Measurements from ENCODE around the gene MAML3.

Gene MAML3

DNA sequence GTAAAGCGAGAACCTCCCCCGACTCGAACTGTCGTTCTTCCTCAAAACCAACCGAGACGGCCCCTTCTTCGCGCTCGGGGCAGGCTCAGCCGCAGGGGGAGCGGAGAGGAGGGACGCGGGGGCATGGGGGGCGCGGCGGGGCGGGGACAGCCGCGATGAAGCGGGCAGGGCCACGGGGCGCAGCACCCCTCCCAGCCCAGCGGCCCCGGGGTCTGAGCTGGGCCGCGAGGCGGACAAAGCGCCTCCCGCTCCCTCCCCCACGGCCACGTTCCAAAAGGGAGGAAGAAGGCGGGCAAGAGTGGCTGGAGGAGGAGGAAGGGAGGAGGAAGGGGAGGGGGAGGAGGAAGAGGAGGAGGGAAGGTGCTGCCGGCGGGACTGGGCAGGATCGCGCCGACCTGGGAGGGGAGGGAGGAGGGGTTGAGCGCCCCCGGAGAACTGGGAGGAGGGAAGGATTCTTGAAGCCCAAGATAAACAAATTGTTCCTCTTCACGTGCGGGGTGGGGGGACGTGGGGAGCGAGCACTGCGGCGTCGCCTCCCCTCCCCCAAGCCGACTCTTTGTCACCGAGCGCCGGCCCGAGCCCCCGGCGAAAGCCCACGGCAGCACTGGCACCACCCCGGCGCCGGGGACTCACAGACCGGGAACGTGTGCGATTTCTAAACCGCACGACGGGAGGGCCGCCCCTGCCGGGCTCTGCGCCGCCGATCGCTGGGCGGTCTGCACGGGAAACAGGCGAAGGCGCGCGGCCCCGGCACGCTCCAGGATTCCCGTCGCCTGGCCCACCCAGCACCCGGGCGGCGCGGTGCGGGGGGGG is 2.9 kb downstream of the MAML3 start:
- Mint-ChIP-seq H3K4me1 (ENCODE audit: low read depth) (peaks cover 30% of the 10 kb centered on the region), H3K27me3 (ENCODE audit: low read depth) (peaks cover 42% of the 10 kb centered on the region), H3K27ac (peak overlapping the region; percentile 93), H3K4me3 (peak overlapping the region; percentile 95), H3K36me3 (ENCODE audit: low read depth) (no peaks in the 10 kb centered on the region), H3K9me3 (no peaks in the 10 kb centered on the region)
- peak; percentile 73 for DNase-seq (ENCODE audit: low spot score)

GRCh38 chr4:140150636-140150885 is 3.4 kb downstream of the MAML3 start:
- H3K27ac Mint-ChIP-seq = peak overlapping the region; percentile 93

DNA sequence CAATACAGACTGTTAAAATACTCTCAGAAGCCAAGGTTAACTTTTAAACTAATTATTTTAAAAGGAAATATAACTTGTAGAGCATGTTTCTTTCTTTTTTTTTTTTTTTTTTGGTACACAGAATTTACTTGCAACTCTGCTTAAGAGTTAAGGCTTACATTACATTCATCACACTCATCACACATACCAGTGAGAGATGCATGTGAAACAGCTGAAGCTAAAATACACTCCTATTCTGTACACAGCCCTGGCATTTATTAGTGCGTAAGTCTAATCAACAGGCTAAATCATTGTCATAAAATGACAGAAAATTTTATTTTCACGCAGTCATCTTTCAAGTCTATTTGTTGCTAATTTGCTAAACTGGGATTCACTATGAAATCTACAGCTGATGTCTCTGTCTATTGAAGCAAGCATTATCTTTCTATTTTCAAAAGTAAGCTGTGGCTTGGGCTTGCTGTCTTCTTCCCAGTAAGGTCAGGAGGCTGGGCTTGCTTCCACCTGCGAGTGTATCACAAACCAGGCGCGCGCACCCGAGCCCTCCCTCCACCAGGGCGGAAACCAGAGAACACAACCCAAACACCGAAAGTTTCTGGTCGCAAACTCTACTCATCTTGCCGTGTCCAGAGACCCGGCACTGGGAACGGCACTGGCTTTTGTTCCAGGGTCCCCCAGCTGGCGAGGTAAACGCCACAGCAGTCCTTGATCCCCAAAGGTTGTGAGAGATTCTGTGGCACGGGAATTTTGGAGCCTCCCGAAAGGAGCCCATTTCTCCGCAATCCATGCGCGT is 3.9 kb downstream of the MAML3 start:
- Mint-ChIP-seq H3K27me3 (ENCODE audit: low read depth) (peaks cover 42% of the 10 kb centered on the region), H3K9me3 (no peaks in the 10 kb centered on the region), H3K27ac (peak overlapping the region; percentile 93), H3K4me3 (peak overlapping the region; percentile 95), H3K36me3 (ENCODE audit: low read depth) (no peaks in the 10 kb centered on the region), H3K4me1 (ENCODE audit: low read depth) (peaks cover 30% of the 10 kb centered on the region)
- peak; percentile 64 for DNase-seq (ENCODE audit: low spot score)

More at GRCh38 chr4:140150636-140150885, 3.4 kb downstream of the MAML3 start:
- Mint-ChIP-seq H3K4me1 (ENCODE audit: low read depth) (peaks cover 30% of the 10 kb centered on the region), H3K36me3 (ENCODE audit: low read depth) (no peaks in the 10 kb centered on the region), H3K9me3 (no peaks in the 10 kb centered on the region), H3K27me3 (ENCODE audit: low read depth) (peaks cover 42% of the 10 kb centered on the region), H3K4me3 (peak overlapping the region; percentile 95)
- DNase-seq (ENCODE audit: low spot score) = no peak

- Mint-ChIP-seq H3K4me3 (no peak overlapping the region), H3K36me3 (ENCODE audit: low read depth) (no peaks in the 10 kb centered on the region), H3K9me3 (no peaks in the 10 kb centered on the region), H3K27ac (no peak overlapping the region), H3K27me3 (ENCODE audit: low read depth) (peaks cover 48% of the 10 kb centered on the region), H3K4me1 (ENCODE audit: low read depth) (peaks cover 29% of the 10 kb centered on the region)
- no peak for DNase-seq (ENCODE audit: low spot score)
These were observed 9.9 kb downstream of the MAML3 start for GRCh38 chr4:140144050-140144449.

- Mint-ChIP-seq H3K36me3 (ENCODE audit: low read depth) (no peaks in the 10 kb centered on the region), H3K27ac (no peak overlapping the region), H3K9me3 (no peaks in the 10 kb centered on the region), H3K27me3 (ENCODE audit: low read depth) (peaks cover 40% of the 10 kb centered on the region), H3K4me1 (ENCODE audit: low read depth) (peaks cover 35% of the 10 kb centered on the region), H3K4me3 (no peak overlapping the region)
- no peak for DNase-seq (ENCODE audit: low spot score)
These were observed 12.7 kb downstream of the MAML3 start for GRCh38 chr4:140141210-140141835.

GRCh38 chr4:140140566-140140965 is 13.4 kb downstream of the MAML3 start:
- H3K27me3 Mint-ChIP-seq (ENCODE audit: low read depth) = peaks cover 40% of the 10 kb centered on the region
- no peak for DNase-seq (ENCODE audit: low spot score)
- H3K4me1 Mint-ChIP-seq (ENCODE audit: low read depth) = peaks cover 38% of the 10 kb centered on the region
- no peak overlapping the region for H3K4me3 Mint-ChIP-seq
- H3K27ac Mint-ChIP-seq = no peak overlapping the region
- H3K9me3 Mint-ChIP-seq = no peaks in the 10 kb centered on the region
- no peaks in the 10 kb centered on the region for H3K36me3 Mint-ChIP-seq (ENCODE audit: low read depth)

DNA sequence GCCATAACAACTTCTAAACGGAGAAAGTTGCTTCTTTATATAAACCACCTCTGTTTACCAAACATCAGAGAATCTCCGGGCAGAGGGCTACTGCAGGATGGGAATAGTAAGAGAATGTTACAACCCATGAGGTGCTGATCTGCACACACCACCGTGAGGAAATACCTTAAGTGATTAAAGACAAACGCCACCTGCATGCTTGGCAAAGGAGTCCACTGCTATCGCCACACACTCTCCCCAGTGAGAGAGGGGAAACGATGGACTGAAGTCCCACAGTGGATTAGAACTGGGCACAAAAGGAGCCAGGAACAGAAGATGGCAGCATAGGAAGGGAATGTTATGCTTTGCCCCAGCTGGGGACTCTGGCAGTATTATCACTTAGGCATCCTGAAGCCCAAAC is 15.6 kb downstream of the MAML3 start:
- Mint-ChIP-seq H3K27ac (no peak overlapping the region), H3K4me3 (no peak overlapping the region), H3K4me1 (ENCODE audit: low read depth) (peaks cover 28% of the 10 kb centered on the region), H3K9me3 (no peaks in the 10 kb centered on the region), H3K27me3 (ENCODE audit: low read depth) (peaks cover 41% of the 10 kb centered on the region), H3K36me3 (ENCODE audit: low read depth) (no peaks in the 10 kb centered on the region)
- DNase-seq (ENCODE audit: low spot score) = no peak

- Mint-ChIP-seq H3K27ac (no peak overlapping the region), H3K9me3 (no peaks in the 10 kb centered on the region), H3K4me3 (no peak overlapping the region), H3K4me1 (ENCODE audit: low read depth) (peaks cover 25% of the 10 kb centered on the region), H3K36me3 (ENCODE audit: low read depth) (no peaks in the 10 kb centered on the region), H3K27me3 (ENCODE audit: low read depth) (peaks cover 37% of the 10 kb centered on the region)
- no peak for DNase-seq (ENCODE audit: low spot score)
These were observed 16.3 kb downstream of the MAML3 start for GRCh38 chr4:140137671-140138070.

DNA sequence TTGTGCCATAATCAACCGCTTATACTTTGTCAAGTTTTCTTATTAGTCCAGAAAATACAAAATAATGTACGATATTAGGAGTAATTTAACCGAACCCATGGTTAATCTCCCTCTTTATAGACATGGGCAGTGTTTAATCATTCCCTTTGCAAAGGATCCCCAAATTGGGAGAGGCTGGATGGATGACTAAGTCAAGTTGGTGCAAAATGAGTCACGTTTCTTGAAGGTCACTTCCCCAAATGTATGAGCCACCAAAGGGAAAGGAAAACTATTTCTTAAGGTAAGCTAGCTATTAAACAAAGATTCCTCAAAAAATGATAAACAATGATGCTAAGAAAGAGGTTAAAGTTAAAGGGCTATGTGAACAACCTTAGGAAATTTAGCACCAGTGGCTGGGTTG is 17.5 kb downstream of the MAML3 start:
- H3K9me3 Mint-ChIP-seq = no peaks in the 10 kb centered on the region
- no peak overlapping the region for H3K27ac Mint-ChIP-seq
- peaks cover 29% of the 10 kb centered on the region for H3K4me1 Mint-ChIP-seq (ENCODE audit: low read depth)
- H3K36me3 Mint-ChIP-seq (ENCODE audit: low read depth) = no peaks in the 10 kb centered on the region
- no peak overlapping the region for H3K4me3 Mint-ChIP-seq
- H3K27me3 Mint-ChIP-seq (ENCODE audit: low read depth) = peaks cover 40% of the 10 kb centered on the region
- DNase-seq (ENCODE audit: low spot score) = no peak

DNA sequence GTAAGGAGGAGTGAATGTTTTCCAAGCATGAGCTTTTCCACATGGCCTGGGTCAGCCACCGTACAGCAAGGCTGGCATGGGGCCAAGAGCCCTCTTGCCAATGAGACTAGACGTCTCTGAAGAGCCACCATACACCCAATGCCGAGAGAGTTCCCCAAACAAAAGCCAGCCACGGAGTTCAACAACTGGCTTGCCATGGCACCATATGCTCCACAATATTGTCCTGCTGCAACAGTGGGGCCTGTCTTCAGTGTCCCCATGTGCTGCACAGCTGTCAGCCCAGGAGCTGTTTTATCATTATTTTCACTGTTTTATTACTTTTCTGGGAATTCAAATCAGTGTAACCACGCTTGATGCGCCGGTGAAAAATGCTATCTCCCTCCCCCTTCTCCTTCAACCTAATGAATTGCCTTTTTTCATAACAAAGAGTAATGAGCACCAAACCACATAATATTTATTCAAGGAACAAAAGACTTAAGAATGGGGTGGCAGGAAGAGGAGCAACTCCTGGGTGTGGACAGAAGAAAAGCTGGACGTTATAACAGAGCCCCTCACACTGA is 18.4 kb downstream of the MAML3 start:
- Mint-ChIP-seq H3K27me3 (ENCODE audit: low read depth) (peaks cover 34% of the 10 kb centered on the region), H3K4me1 (ENCODE audit: low read depth) (peaks cover 27% of the 10 kb centered on the region), H3K9me3 (no peaks in the 10 kb centered on the region), H3K4me3 (no peak overlapping the region), H3K36me3 (ENCODE audit: low read depth) (no peaks in the 10 kb centered on the region), H3K27ac (no peak overlapping the region)
- DNase-seq (ENCODE audit: low spot score) = no peak

- peaks cover 33% of the 10 kb centered on the region for H3K27me3 Mint-ChIP-seq (ENCODE audit: low read depth)
- no peak overlapping the region for H3K4me3 Mint-ChIP-seq
- H3K9me3 Mint-ChIP-seq = no peaks in the 10 kb centered on the region
- H3K36me3 Mint-ChIP-seq (ENCODE audit: low read depth) = no peaks in the 10 kb centered on the region
- no peak for DNase-seq (ENCODE audit: low spot score)
- H3K27ac Mint-ChIP-seq = no peak overlapping the region
- peaks cover 30% of the 10 kb centered on the region for H3K4me1 Mint-ChIP-seq (ENCODE audit: low read depth)
These were observed 19.1 kb downstream of the MAML3 start for GRCh38 chr4:140134746-140135425.

DNA sequence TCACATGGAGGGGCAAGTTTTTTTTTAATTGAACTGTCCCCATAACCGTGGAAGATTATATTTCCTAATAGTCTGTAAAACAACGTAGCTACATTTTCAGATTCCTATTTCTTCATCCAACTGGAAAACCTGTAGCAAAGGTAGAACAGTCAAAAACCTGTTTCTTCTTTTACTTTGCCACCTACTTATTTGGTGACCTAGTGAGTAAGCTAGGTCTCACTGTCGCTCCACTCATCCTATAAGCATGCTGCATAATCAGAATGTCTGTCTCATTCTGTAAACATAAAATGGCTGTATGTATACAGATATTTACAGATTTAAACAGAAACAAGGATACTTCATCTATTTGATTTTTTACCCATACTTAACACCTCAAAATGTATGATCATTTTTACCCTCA is 20.4 kb downstream of the MAML3 start:
- H3K36me3 Mint-ChIP-seq (ENCODE audit: low read depth) = no peaks in the 10 kb centered on the region
- peaks cover 30% of the 10 kb centered on the region for H3K4me1 Mint-ChIP-seq (ENCODE audit: low read depth)
- H3K9me3 Mint-ChIP-seq = no peaks in the 10 kb centered on the region
- H3K4me3 Mint-ChIP-seq = no peak overlapping the region
- DNase-seq (ENCODE audit: low spot score) = no peak
- H3K27ac Mint-ChIP-seq = no peak overlapping the region
- peaks cover 33% of the 10 kb centered on the region for H3K27me3 Mint-ChIP-seq (ENCODE audit: low read depth)

- Mint-ChIP-seq H3K27ac (no peak overlapping the region), H3K9me3 (no peaks in the 10 kb centered on the region), H3K4me3 (no peak overlapping the region), H3K36me3 (ENCODE audit: low read depth) (no peaks in the 10 kb centered on the region), H3K4me1 (ENCODE audit: low read depth) (peaks cover 20% of the 10 kb centered on the region), H3K27me3 (ENCODE audit: low read depth) (peaks cover 27% of the 10 kb centered on the region)
- no peak for DNase-seq (ENCODE audit: low spot score)
These were observed 22.2 kb downstream of the MAML3 start for GRCh38 chr4:140131675-140132229.
